Activated naive CD8-positive, alpha-beta T cell (primary cell): ENCODE measurements around the gene TXNRD2.
"Not testable (repeated sequence)": the region's sequence is repeated elsewhere in the genome, so short reads cannot be mapped to it uniquely, and the experiment has no call there.

Experiments
- H3K27ac Mint-ChIP-seq: one replicate; pipeline ENCODE4 v1.8.0; 2021; ENCODE audit warnings: mixed read lengths
- H3K27me3 Mint-ChIP-seq: one replicate; pipeline ENCODE4 v1.8.0; 2021; ENCODE audit warnings: mixed read lengths
- H3K36me3 Mint-ChIP-seq: one replicate; pipeline ENCODE4 v1.8.0; 2021; ENCODE audit warnings: mixed read lengths
- H3K4me1 Mint-ChIP-seq: one replicate; pipeline ENCODE4 v1.8.0; 2021; ENCODE audit warnings: low read depth, mixed read lengths
- H3K4me3 Mint-ChIP-seq: one replicate; pipeline ENCODE4 v1.8.0; 2021; ENCODE audit warnings: mild to moderate bottlenecking, mixed read lengths
- H3K9me3 Mint-ChIP-seq: one replicate; pipeline ENCODE4 v1.8.0; 2021; ENCODE audit warnings: low read depth, mixed read lengths

The TXNRD2 gene

GRCh38 chr22:19834599-19834998 lies 107.0 kb downstream of the TXNRD2 start:
- peaks cover 35% of the 10 kb centered on the region for H3K4me1 Mint-ChIP-seq
- peaks cover 6% of the 10 kb centered on the region for H3K36me3 Mint-ChIP-seq
- no peak overlapping the region for H3K27ac Mint-ChIP-seq
- no peak overlapping the region for H3K4me3 Mint-ChIP-seq
- no peaks in the 10 kb centered on the region for H3K9me3 Mint-ChIP-seq
- no peaks in the 10 kb centered on the region for H3K27me3 Mint-ChIP-seq

DNA sequence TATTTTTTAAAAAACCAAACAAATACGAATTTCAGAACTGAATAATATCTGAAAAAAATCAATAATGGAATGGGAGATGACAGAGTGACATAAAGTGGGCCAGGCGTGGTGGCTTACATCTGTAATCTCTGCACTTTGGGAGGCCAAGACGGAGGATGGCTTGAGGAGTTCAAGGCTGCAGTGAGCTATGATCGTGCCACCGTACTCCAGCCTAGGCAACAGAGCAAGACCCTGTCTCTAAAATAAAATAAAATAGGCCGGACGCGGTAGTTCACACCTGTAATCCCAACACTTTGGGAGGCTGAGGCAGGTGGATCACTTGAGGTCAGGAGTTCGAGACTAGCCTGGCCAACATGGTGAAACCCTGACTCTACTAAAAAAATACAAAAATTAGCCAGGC lies 108.3 kb downstream of the TXNRD2 start:
- H3K36me3 Mint-ChIP-seq, H3K4me3 Mint-ChIP-seq, H3K27ac Mint-ChIP-seq, H3K9me3 Mint-ChIP-seq, H3K27me3 Mint-ChIP-seq: not testable (repeated sequence)
- H3K4me1 Mint-ChIP-seq, result peaks cover 32% of the 10 kb centered on the region

GRCh38 chr22:19832476-19833108 lies 109.0 kb downstream of the TXNRD2 start:
- H3K4me3 Mint-ChIP-seq, result no peak overlapping the region
- H3K27me3 Mint-ChIP-seq, result no peaks in the 10 kb centered on the region
- no peaks in the 10 kb centered on the region for H3K9me3 Mint-ChIP-seq
- no peak overlapping the region for H3K27ac Mint-ChIP-seq
- peaks cover 32% of the 10 kb centered on the region for H3K4me1 Mint-ChIP-seq
- peaks cover 5% of the 10 kb centered on the region for H3K36me3 Mint-ChIP-seq

DNA sequence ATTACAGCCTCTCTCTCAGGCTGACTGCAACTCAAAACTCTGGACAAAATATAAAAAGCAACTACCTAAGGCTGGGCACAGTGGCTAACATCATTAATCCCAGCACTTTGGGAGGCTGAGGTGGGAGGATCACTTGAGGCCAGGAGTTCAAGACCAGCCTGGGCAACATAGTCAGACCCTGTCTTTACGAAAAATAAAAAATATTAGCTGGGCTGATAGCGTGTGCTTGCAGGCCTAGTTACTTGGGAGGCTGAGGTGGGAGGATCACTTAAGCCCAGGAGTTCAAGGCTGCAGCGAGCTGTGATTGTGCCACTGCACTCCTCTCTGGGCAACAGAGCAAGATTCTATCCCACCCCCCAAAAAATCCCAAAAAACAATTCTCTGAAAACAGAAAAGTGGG lies 109.6 kb downstream of the TXNRD2 start:
- H3K27ac Mint-ChIP-seq, H3K36me3 Mint-ChIP-seq, H3K27me3 Mint-ChIP-seq, H3K9me3 Mint-ChIP-seq, H3K4me3 Mint-ChIP-seq: not testable (repeated sequence)
- H3K4me1 Mint-ChIP-seq, result peaks cover 32% of the 10 kb centered on the region

- Mint-ChIP-seq H3K27me3 (no peaks in the 10 kb centered on the region), H3K36me3 (peaks cover 10% of the 10 kb centered on the region), H3K4me3 (no peak overlapping the region), H3K4me1 (peaks cover 27% of the 10 kb centered on the region), H3K27ac (no peak overlapping the region), H3K9me3 (no peaks in the 10 kb centered on the region)
Measured at GRCh38 chr22:19831016-19831415, 110.6 kb downstream of the TXNRD2 start.

GRCh38 chr22:19828035-19828401 lies 113.6 kb downstream of the TXNRD2 start:
- H3K27me3 Mint-ChIP-seq, result no peaks in the 10 kb centered on the region
- no peaks in the 10 kb centered on the region for H3K9me3 Mint-ChIP-seq
- no peak overlapping the region for H3K27ac Mint-ChIP-seq
- H3K4me1 Mint-ChIP-seq, result peaks cover 12% of the 10 kb centered on the region
- no peak overlapping the region for H3K4me3 Mint-ChIP-seq
- H3K36me3 Mint-ChIP-seq, result peaks cover 10% of the 10 kb centered on the region

- peaks cover 9% of the 10 kb centered on the region for H3K4me1 Mint-ChIP-seq
- no peak overlapping the region for H3K4me3 Mint-ChIP-seq
- H3K27me3 Mint-ChIP-seq, result no peaks in the 10 kb centered on the region
- no peak overlapping the region for H3K27ac Mint-ChIP-seq
- peaks cover 10% of the 10 kb centered on the region for H3K36me3 Mint-ChIP-seq
- H3K9me3 Mint-ChIP-seq, result no peaks in the 10 kb centered on the region
Measured at GRCh38 chr22:19827341-19828034, 114.1 kb downstream of the TXNRD2 start.

DNA sequence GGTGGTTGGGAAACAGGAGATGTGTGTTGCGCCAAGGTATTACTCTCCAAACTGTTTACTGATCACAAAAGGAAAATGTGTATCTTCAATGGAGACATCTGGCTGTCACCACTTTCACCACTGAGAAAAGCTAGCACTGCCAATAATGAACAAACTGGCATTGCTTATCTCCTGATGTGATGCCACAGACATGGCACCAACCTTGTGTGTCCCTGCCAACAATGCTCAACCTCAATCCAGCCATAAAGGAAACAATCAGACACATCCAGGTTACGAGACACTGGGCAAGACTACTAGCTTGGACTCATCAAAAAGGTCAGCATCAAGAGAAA lies 115.0 kb downstream of the TXNRD2 start:
- peaks cover 10% of the 10 kb centered on the region for H3K36me3 Mint-ChIP-seq
- no peak overlapping the region for H3K4me3 Mint-ChIP-seq
- H3K27me3 Mint-ChIP-seq, result no peaks in the 10 kb centered on the region
- H3K27ac Mint-ChIP-seq, result no peak overlapping the region
- no peaks in the 10 kb centered on the region for H3K9me3 Mint-ChIP-seq
- H3K4me1 Mint-ChIP-seq, result peaks cover 6% of the 10 kb centered on the region

- Mint-ChIP-seq H3K27ac (no peak overlapping the region), H3K27me3 (no peaks in the 10 kb centered on the region), H3K36me3 (peaks cover 10% of the 10 kb centered on the region), H3K4me1 (peaks cover 6% of the 10 kb centered on the region), H3K4me3 (no peak overlapping the region), H3K9me3 (no peaks in the 10 kb centered on the region)
Measured at GRCh38 chr22:19825904-19826618, 115.6 kb downstream of the TXNRD2 start.
